ENCODE measurements around the gene PCBP3.

- TF ChIP-seq CTCF (IDR thresholded peaks at IDR 0.05) = no peak
- no peak for TF ChIP-seq ZFX (IDR thresholded peaks at IDR 0.05; ENCODE audit: borderline replicate concordance)
These were observed 159.6 kb downstream of the PCBP3 start for GRCh38 chr21:45802956-45803617.

Data from 22Rv1 (cell line).